HepG2 (cell line): Measurements from ENCODE around the gene LDLRAD2. TPM values are rescaled to one million over a fixed set of nuclear protein-coding genes. Genes with fewer than 3 reads are reported as not detected.

Source experiments
- BHLHE40 ChIP-seq: IDR thresholded peaks from 2 replicates; pipeline ENCODE4 v1.6.1; 2011; ENCODE audit warnings: low read length, improper control_type of control experiment
- CREBL2 ChIP-seq: sonication (generic); formaldehyde crosslinking; IDR thresholded peaks from 2 replicates; pipeline ENCODE4 v1.8.1; 2023; ENCODE audit warnings: missing genetic modification reagents, mild to moderate bottlenecking, borderline replicate concordance
- DPF2 ChIP-seq: sonication (generic); formaldehyde crosslinking; IDR thresholded peaks from 2 replicates; pipeline ENCODE4 v1.4.0; 2020; ENCODE audit warnings: mild to moderate bottlenecking, low read depth, missing genetic modification reagents, borderline replicate concordance
- EEA1 ChIP-seq: sonication (generic); formaldehyde crosslinking; IDR thresholded peaks from 2 replicates; pipeline ENCODE4 v1.5.1; 2020; ENCODE audit warnings: mild to moderate bottlenecking, missing genetic modification reagents, borderline replicate concordance
- HMG20A ChIP-seq: IDR thresholded peaks from 2 replicates; pipeline ENCODE4 v1.6.1; 2016; ENCODE audit warnings: borderline replicate concordance
- NR2C2 ChIP-seq: sonication (generic); formaldehyde crosslinking; IDR thresholded peaks from 2 replicates; pipeline ENCODE4 v1.4.0; 2020; ENCODE audit warnings: missing genetic modification reagents, mild to moderate bottlenecking, moderate library complexity, borderline replicate concordance
- PLSCR1 ChIP-seq: sonication (generic); formaldehyde crosslinking; IDR thresholded peaks from 2 replicates; pipeline ENCODE4 v1.5.0; 2020; ENCODE audit warnings: missing genetic modification reagents, mild to moderate bottlenecking, borderline replicate concordance
- STAT5B ChIP-seq: sonication (generic); formaldehyde crosslinking; IDR thresholded peaks from 2 replicates; pipeline ENCODE4 v1.4.0; 2020; ENCODE audit warnings: missing genetic modification reagents
- STAT6 ChIP-seq: sonication (generic); formaldehyde crosslinking; IDR thresholded peaks from 2 replicates; pipeline ENCODE4 v1.4.0; 2020; ENCODE audit warnings: missing genetic modification reagents, mild to moderate bottlenecking, borderline replicate concordance
- ZBTB10 ChIP-seq: sonication (generic); formaldehyde crosslinking; IDR thresholded peaks from 2 replicates; pipeline ENCODE4 v1.4.0; 2020; ENCODE audit warnings: missing genetic modification reagents, borderline replicate concordance
- ZEB1 ChIP-seq: IDR thresholded peaks from 2 replicates; pipeline ENCODE4 v1.6.1; 2012; ENCODE audit warnings: mild to moderate bottlenecking, low read depth, inconsistent platforms; ENCODE audit not compliant: insufficient replicate concordance
- ZNF18 ChIP-seq: sonication (generic); formaldehyde crosslinking; IDR thresholded peaks from 2 replicates; pipeline ENCODE4 v1.8.0; 2022; ENCODE audit warnings: mild to moderate bottlenecking, missing genetic modification reagents; ENCODE audit not compliant: insufficient replicate concordance
- ZNF275 ChIP-seq: sonication (generic); formaldehyde crosslinking; IDR thresholded peaks from 2 replicates; pipeline ENCODE4 v1.8.0; 2022; ENCODE audit warnings: missing genetic modification reagents, mild to moderate bottlenecking, inconsistent platforms, borderline replicate concordance
- ZNF367 ChIP-seq: sonication (generic); formaldehyde crosslinking; IDR thresholded peaks from 2 replicates; pipeline ENCODE4 v1.4.0; 2020; ENCODE audit warnings: missing genetic modification reagents, borderline replicate concordance
- ZNF432 ChIP-seq: sonication (generic); formaldehyde crosslinking; IDR thresholded peaks from 2 replicates; pipeline ENCODE4 v1.5.0; 2020; ENCODE audit warnings: missing genetic modification reagents, mild to moderate bottlenecking, borderline replicate concordance
- ZNF740 ChIP-seq: sonication (generic); formaldehyde crosslinking; IDR thresholded peaks from 2 replicates; pipeline ENCODE4 v1.4.0; 2020; ENCODE audit warnings: missing genetic modification reagents
- polyA plus RNA-seq, 8 experiments: library from polyadenylated mRNA; depleted of rRNA in 3 of 8; stranded (reverse) in 7 of 8; unstranded in 1 of 8; fragments of >200 nt; fragmentation: Illumina TruSeq in 4 of 8; extraction: Trizol in 4 of 8; gene quantifications; 2 replicates each; pipeline versions ENCODE4 v1.2.1 to v1.2.3, GENCODE V29; 2011 to 2016; ENCODE audit warnings: low read depth in 4 of 8, missing spikeins in 1 of 8, mixed read lengths in 1 of 8; ENCODE audit not compliant: insufficient read depth in 1 of 8
- total RNA-seq, 5 experiments: library from RNA; depleted of rRNA; stranded (reverse); fragments of >200 nt; fragmentation: Illumina TruSeq; extraction: Trizol; gene quantifications; 2 replicates each; pipeline ENCODE4 v1.2.3, GENCODE V29; 2016; ENCODE audit warnings: low read depth in 1 of 5

Gene LDLRAD2
- total and polyA plus RNA-seq, 2 of the 13 experiments (the other 11 are each of a cell fraction or from before 2014, with no cell fraction given): not detected

- peak; percentile 46 for TF ChIP-seq ZEB1
- TF ChIP-seq STAT6 (CRISPR knock-in tag): no peak; the same call in 1 of the 2 replicates
- peak; percentile 68 for TF ChIP-seq ZNF18
- no peak for TF ChIP-seq ZNF367 (CRISPR knock-in tag)
- no peak for TF ChIP-seq DPF2 (CRISPR knock-in tag)
- TF ChIP-seq ZNF275 (CRISPR knock-in tag): peak; percentile 82; the same call in 1 of the 2 replicates
- no peak for TF ChIP-seq PLSCR1 (CRISPR knock-in tag)
- TF ChIP-seq BHLHE40: peak; percentile 56; the same call in 1 of the 2 replicates
- TF ChIP-seq ZBTB10 (CRISPR knock-in tag): peak; percentile 27; the same call in 1 of the 2 replicates
- 0 out of 2 replicates have a peak, but pooled peaks have one; percentile 10 for TF ChIP-seq ZNF740 (CRISPR knock-in tag)
- TF ChIP-seq NR2C2 (CRISPR knock-in tag): peak; percentile 94
- no peak for TF ChIP-seq CREBL2 (CRISPR knock-in tag)
- 0 out of 2 replicates have a peak, but pooled peaks have one; percentile 31 for TF ChIP-seq STAT5B (CRISPR knock-in tag)
- TF ChIP-seq HMG20A (CRISPR knock-in tag): no peak
- TF ChIP-seq EEA1 (CRISPR knock-in tag): peak; percentile 48; the same call in 1 of the 2 replicates
- TF ChIP-seq ZNF432 (CRISPR knock-in tag): no peak
These were observed 29.0 kb upstream of the LDLRAD2 start, which contains the start of gene USP48 (continued) for GRCh38 chr1:21782868-21783678.
